Bone marrow (tissue), 2 donors: Measurements from ENCODE around the gene EXOC3L4.

ENCODE experiments used
- DNase-seq, 2 donors: peaks; one replicate each; lab custom pipeline; 2025; lab: John Stamatoyannopoulos, UW

EXOC3L4 gene

DNA sequence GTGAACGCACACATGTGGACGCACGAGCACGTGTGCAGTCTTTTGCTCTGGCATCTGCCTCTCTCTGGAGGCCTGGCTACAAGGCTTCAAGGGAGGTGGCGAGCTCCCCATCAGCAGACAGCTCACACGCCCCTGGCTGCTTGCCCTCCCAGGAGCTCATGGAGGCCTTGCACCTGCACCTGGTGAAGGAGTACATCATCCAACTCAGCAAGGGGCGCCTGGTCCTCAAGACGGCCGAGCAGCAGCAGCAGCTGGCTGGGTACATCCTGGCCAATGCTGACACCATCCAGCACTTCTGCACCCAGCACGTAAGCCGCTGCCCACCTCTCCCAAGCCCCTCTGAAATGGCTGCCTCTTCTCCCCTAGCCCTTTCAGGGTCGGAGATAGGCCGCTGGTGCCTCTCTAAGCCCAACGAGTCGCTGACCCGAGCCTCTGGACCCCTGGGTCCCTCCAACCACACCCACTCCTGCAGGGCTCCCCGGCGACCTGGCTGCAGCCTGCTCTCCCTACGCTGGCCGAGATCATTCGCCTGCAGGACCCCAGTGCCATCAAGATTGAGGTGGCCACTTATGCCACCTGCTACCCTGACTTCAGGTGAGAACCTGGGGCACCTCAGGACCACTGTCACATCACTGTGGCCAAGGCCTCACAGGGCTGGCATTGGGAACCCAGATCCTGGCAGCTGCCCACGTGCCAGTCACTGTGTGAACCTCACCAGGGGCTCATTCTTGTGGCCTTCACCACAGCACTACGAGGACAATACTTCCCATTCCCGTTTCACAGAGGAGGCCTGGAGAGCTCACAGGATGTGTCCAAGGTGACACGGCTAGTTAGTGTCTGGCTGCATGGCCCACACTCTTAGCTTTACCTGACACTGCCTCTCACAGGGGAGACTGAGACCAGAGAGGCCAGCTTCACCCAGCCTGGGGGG lies 39.0 kb downstream of the EXOC3L4 start:
- no peak for DNase-seq

DNA sequence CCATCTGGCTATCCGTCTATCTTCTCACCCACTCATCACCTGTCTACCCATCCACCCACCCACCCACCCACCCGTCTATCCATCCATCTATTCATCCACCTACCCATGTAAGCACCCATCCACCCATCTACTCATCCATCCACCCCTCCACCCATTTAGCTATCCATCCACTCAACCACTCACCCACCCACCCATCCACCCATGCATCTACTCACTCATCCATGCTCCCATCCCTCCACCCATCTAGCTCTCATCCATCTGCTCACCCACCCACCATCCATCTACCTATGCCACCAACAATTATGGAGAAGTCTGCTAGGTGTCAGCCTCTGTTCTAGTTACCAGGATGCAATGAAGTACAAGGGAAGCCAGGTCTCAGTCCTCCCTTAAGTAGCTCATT lies 39.9 kb downstream of the EXOC3L4 start:
- no peak for DNase-seq

DNA sequence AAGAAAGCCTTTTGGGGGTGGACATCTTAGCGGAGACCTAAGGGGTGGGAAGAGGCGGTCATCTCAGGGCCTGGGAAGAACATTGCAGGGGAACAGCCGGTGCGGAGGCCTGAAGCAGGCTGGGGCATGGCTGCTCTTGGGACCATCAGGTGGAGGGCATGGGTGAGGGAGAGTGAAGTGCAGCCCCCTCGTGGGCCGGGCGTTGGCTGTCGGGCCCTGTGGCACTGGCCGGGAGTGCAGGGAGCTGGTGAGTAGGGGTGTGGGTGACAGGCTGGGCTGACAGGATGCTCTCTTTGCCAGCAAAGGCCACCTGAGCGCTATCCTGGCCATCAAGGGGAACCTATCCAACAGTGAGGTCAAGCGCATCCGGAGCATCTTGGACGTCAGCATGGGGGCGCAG lies 40.4 kb downstream of the EXOC3L4 start:
- no peak for DNase-seq

DNA sequence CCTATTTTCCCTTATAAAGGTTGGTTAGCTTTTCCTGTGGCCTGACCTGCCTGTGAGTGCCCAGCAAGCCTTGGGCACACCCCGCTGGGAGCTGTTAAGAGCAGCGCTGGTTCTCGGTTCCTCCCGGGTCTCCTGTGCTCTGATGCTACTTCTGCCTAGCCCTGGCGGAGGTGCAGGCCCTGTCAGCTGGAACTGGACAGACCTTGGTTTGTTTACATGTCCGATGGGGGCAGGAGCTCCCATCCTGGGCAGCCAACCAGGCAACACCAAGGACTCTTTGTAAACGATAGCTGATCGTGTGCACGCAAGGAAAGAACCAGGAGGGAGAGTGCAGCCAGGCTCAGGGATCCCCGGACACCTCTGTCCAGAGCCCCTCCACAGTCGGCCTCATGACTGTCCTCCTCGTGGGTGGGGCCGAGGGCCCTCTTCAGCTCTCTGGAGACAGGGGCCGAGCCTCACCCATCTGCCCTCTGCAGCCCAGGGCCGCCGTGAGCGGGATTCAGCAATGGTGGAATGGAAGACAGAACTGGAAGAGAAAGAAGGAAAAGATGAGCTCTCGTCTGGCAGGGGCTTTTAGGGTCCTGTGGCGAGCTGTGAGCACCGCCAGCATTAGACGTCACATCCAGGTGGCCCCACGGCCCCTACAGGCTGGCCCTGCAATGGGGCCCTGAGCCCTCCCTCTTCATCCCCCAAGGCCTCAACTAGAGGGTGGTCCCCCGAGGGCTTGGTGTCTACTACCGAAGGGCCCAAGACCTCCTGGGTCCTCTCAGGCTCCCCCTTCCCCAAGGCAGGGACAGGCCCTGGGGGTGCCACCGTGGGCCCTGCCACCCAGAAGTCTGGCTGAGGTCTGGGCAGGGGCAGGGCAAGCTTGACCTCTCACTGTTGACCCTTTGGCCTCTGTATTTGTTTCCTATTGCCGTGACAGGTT lies 41.1 kb downstream of the EXOC3L4 start:
- no peak for DNase-seq

DNA sequence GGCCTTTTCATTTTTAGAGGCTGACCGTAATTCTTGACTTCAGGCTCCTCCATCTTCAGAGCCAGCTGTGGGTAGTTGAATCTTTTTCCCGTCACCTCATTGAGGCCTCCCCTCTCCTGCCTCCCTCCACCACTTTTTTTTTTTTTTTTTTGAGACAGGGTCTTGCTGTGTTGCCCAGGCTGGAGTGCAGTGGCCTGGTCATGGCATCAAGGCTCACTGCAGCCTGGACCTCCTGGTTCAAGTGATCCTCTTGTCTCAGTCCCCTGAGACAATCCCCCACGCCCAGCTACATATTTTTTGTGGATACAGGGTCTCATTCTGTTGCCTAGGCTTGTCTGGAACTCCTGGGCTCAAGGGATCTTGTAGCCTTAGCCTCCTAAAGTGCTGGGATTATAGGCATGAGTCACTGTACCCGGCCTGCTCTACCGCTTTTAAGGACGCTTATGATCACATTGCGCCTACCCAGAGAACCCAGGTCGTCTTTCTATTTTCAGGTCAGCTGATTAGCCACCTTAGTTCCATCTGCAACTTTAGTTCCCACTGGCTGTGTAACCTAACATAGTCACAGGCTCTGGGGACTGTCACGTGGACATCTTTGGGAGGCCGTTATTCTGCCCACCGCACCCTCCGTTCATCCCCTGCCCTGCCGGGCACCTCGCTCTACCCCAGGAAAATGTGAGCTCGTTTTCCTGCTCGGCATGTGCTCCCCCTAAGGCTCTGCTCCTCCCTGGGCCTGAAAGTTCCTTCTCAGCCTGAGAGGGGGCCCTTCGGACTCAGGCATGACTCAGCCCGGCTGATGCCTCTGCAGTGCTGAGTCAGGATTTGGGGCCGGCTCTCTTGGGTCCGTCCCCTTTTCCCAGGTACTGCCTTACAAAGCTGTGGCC lies 42.1 kb downstream of the EXOC3L4 start:
- DNase-seq: peak; percentile 34 to 46

DNA sequence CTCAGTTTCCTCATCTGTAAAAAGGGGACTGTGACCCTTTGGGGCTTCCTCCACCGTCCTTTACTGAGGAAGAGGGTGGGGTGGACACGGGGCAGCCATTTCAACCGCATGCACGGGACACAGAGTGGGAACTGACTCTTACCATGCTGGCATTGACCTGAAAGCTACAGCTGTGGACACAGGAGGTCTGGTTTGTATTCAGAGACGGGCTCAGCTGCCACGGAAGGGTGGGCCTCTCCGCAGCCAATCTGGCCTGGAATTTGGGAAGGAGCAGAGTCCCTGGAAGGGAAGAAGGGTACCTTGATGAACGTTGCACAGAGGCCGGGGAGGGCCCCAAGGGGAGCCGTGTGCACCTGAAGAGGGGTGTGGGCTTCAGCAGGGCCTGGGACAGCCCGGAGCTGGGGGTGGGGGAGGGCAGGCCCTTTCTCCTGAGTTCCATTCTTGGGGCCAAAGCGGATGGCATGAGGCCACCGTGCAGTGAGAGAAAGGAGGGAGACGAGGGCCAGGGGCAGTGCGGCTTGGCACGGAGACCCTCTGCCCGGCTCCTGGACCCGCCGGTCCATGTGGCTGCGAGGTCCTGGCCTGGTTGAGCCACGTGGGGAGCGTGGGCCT lies 43.3 kb downstream of the EXOC3L4 start:
- DNase-seq: no peak

DNA sequence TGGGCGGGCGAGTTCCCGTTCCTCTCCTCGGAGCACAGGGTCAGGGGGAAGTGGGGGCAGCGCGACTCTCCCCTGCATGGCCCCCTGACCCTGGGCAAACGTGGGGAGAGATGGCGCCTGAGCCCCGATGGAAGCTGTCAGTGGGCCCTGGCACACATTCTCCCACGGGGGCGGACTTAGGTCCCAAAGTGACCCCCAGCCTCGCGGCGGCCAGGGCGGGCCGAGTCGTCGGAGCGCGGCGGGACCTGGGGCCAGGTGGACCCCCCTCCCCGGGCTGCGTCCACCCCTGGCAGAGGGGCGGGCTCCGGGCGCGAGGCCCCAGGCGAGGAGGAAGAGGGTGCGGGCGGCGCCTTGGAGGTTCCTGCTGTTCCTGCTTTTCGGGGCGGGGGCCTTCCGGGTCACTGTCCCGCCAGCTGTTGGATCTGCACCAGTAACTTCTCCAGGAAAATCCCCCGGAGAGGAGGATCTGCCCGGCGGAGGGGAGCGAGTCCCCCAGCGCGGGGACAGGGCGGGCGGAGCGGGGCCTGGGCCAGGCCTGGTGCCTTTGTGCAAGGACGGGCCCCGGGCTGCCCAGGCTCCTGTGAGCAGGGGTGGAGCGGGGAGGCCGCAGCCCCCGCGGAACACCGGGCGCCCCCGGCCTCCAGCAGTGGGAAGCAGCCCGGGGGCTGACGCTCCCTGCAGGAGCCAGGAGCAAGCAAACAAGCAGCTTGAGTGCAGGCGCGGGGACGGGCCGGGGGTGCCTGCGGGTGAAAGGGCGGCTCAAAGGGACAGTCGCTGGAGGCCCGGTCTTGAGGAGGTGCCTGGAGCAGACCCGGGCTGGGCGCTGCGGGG lies 44.0 kb downstream of the EXOC3L4 start:
- no peak for DNase-seq

DNA sequence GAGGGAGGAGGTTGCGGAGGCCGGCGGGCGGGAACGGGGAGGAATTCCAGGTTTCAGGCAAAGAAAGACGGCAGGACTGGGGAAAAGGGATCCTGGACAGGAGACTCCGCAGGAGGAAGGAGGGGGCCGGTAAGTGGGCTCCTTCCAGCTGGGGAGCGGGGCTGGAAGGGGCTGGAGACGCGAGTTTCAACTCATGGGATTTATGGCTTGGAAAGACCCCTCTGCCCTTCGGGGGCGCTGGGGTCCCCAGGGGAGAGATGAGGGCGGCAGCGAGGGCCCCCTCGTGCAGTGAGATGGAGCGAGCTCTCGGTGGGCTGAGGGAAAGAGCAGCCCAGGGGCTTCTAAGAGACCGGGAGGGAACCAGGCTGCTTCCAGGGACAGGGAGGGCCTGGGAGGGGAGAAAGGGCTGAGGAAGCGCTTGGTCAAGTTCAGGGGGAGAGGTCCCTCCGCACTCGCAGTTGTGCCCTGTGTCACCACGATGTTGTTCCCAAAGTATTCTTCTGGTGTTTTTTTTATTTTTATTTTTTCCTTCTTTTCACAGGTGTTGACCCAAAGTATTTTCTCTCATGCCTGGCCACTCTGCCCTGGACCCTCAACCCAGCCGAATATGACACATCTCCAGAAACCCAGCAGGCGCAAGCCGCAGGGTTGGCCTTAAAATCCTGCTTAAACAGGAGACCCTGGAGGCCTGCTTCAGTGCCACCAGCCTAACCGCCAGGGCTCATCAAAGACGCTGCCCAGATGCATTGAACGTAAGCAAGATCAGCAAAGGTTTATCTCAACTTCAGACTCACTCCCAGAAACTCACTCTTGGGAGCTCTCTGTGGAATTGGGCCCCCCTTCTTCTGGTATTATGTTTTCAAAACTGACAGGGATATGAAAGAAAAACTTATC lies 44.9 kb downstream of the EXOC3L4 start:
- DNase-seq: no peak

DNA sequence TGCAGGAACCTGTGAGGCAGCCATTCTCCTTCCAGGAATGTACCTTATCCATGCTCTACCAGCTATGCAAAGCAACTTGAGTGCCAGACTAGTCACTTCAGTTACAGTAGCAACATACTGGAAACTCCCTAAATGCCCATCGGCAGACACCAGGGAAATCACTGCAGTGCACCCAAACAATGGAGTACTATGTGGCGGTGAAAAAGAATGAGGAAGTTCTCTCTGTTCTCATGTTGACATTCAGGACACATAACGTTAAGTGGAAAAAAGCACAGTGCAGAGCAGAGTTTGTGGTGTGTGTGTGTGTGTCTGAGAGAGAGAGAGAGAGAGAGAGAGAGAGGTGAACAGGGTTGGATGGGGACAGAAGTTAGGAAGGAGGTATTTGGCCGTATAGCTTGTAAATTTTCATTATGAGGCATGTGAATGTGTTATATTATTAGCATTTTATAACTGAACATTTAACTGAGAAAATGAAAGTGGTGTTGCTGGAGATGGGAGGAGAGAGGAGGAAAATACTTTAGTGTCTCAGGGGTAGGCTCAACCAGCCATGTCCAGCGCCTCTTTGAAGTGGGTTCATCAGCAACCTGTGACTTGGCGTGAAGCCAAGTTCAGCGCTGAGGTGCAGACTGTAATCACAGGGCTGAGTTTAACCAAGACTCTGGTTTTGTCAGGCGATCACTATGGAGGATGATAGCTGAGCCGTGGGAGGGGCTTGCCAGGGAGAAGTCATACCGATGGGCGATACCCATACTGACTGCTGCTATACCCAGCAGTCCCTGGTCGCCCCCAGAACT lies 46.0 kb downstream of the EXOC3L4 start:
- no peak for DNase-seq

DNA sequence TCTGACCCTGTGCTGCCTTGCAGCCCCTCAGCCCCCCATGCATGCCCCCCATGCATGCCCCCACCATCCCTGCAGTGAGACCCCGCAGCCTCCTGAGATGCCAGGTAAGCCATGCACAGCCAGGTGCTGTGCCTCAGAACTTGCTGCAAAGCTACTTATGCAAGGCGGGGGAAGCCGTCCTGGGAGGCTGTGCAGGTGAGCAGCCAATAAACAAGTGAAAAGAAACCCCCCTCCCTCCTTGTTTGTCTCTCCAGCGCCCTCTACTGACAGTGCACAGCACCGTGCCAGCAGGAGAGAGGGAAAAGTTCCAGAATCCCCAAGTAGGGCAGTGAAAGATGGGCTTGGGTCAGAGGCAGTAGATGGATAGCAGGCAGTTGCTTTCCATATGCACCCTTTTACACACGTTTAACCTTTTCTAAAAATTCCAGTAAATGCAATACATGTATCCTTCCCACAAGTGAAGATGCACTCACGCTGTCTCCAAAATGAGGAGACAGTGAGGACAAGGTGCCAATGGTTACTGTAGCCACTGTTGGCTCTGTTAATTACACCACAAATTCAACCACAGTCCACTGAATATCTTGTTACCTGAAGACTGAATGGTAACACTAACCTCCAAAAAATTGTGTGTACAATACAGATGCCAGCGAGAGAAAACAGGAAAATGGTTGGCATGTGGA lies 46.7 kb downstream of the EXOC3L4 start:
- DNase-seq: peak in 1 of 2 donors; percentile 11

DNA sequence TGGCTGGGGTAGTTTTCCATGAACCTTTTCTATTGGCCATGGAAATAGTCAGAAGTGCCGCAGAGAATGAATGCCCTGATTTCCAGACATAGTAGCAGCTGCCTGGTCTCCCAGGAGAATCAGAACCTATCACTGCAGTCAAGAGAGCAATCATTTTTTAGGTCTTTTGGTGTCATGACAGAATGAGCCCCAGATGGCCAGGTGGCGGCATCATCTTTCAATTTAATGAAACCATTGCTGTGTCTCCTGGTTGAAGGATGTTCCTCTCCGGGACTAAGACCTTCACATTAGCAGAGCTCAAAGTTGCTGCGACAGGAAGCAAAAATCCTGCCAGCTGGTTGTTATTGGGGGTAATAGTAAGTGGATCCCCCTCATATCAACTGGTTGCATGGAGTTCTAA lies 47.5 kb downstream of the EXOC3L4 start:
- DNase-seq: no peak

DNA sequence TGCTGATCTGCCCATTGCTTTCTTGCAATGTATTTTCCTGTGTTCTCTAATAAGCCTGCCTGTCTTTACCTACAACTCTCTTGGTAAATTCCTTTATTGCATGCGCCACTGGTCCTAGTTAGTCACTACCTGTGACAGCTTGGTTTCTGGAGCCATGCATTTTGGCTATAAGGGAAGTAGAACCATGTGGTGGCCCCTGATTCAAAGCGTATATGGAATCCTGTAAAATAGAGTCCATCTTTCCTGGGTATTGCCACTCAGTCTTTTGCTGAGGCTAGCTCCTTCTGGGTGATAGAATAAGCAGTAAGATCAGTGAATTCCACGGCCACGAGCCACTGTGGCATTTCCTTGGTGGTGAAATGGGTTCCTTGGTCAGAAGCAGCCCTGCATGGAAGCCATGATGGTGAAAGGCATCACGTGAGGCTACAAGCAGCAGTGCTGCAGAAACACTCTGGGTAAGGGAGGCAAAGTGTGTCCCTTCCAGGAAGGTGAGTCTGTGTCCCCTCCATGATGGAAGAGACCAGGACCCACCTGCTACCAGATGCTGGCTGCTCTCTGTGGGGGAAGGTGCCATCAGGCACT lies 48.3 kb downstream of the EXOC3L4 start:
- DNase-seq: no peak

DNA sequence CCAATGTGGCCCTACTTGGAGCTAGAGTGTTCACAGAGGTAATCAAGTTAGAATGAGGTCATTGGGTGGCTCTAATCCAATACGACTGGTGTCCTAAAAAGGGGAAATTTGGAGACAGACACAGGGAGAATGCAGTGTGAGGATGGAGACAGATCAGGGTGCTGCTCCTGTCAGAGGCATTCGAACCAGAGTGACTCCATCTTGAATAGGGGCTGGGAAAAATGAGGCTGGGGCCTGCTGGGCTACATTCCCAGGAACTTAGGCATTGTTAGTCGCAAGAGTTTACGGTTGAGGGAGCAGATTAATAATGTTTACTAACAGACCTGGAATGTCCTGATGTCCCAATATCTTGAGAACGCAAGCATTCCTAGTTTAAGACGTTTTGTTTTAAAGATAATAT lies 49.0 kb downstream of the EXOC3L4 start:
- DNase-seq: no peak

DNA sequence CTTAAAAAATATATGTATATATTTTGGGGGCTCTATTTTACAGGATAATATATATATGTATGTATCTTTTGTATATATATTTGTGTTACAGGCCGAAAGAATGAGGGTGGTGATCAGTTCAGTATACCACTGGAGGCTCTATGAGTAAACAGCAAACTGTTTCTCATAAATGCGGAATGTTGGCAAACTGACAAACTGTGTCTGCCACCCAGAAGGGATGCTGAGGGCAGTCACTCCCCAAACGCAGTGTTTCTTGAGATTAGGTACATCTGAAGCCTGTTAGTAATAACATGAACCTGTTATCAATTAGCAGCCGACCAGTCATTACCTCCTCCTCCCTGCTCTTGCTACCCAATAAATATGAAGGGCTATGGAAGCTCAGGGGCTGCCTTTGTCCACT lies 49.6 kb downstream of the EXOC3L4 start:
- DNase-seq: no peak

DNA sequence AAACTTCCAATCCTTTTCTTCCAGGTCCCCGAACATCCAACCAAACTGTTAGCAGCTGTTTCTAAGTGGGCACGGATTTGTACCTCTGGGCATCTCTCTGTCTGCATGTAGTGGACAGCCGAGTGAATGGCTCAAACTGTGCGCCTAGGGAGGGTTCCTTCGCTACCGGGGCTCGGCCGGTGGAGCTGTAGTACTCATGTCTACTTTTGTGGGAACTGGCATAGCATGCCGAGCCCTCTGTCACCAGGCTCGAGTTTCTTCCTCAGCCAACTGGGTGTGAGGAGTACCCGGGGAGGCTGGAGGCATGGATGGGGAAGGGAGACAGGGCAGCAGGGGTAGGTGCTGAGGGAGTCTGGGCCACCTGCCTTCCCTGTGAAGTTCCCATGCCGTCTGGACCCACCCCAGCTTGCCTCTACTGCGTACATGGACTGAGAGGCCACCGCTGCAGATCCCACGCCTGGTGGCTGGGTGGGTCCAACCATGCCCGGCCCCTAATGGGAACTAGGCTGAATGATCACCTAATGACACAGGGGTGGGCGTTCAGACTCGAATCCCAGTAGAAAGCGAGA lies 51.7 kb downstream of the EXOC3L4 start:
- no peak for DNase-seq

DNA sequence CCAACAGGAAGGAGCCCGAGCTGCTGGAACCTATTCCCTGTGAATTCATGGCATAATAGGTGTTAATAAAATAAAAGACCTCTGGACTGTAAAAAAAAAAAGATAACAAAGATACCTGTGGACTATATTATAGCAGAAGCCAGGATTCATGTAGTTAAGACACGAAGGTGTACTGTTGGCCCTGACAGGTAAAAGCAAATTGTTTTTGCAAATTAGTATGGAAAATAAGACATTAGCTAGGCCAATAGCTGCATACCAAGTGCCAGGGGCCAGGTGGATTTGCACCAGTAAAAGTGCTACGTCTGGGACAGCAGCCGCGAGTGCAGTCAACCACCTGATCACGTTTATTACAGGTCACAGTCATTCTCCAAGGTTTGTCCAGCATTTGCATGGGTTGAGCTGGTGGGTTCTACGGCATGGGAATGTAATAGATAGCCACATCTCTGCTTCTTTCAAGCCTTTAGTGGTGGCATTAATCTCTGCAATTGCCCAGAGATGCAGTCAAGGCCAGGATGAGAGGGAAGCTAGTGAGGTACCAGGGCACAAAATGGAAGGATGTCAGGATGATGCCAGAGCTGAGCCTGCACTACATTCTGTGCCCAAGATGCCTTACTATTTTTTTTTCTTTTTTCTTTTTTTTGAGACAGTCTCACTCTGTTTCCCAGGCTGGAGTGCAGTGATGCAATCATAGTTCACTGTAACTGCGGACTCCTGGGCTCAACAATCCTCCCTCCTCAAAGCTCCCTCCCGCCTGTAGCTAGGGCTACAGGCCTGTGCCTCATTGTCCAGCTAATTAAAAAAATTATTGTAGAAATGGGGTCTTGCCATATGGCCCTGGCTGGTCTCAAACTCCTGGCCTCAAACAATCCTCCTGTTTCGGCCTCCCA lies 55.1 kb downstream of the EXOC3L4 start:
- DNase-seq: no peak
